ENCODE results near the gene GPN2.

Gene GPN2

GRCh38 chr1:26900001-26900814, 10.1 kb upstream of the GPN2 start, which contains the start of gene GPATCH3 (continued):
- TF ChIP-seq ZBTB11 (tag by site-specific recombination; conservative IDR thresholded peaks at IDR 0.05; ENCODE audit: low read depth): peak; percentile 26; the same call in 1 of the 2 replicates
- TF ChIP-seq ZNF830 (tag by site-specific recombination; IDR thresholded peaks at IDR 0.05; ENCODE audit: low read depth): no peak
- TF ChIP-seq ZNF629 (tag by site-specific recombination; IDR thresholded peaks at IDR 0.05): peak; percentile 77
- peak; percentile 98 for TF ChIP-seq ZNF600 (tag by site-specific recombination; IDR thresholded peaks at IDR 0.05)
- no peak for TF ChIP-seq ZNF155 (tag by site-specific recombination; IDR thresholded peaks at IDR 0.05)
- no peak for TF ChIP-seq ZNF544 (tag by site-specific recombination; IDR thresholded peaks at IDR 0.05)
- peak; percentile 84 for TF ChIP-seq ZNF2 (tag by site-specific recombination; IDR thresholded peaks at IDR 0.05)
- TF ChIP-seq ZNF513 (tag by site-specific recombination; IDR thresholded peaks at IDR 0.05): no peak; the same call in 1 of the 2 replicates
- no peak for TF ChIP-seq ZNF654 (tag by site-specific recombination; IDR thresholded peaks at IDR 0.05; ENCODE audit: low read depth)
- TF ChIP-seq ZNF112 (tag by site-specific recombination; IDR thresholded peaks at IDR 0.05): no peak
- TF ChIP-seq ZNF530 (tag by site-specific recombination; IDR thresholded peaks at IDR 0.05; ENCODE audit: low read depth): no peak
- TF ChIP-seq ZNF324 (tag by site-specific recombination; IDR thresholded peaks at IDR 0.05): peak; percentile 91
- TF ChIP-seq ZNF214 (tag by site-specific recombination; IDR thresholded peaks at IDR 0.05; ENCODE audit: borderline replicate concordance): no peak
- TF ChIP-seq ZNF624 (tag by site-specific recombination; IDR thresholded peaks at IDR 0.05): no peak
- no peak for TF ChIP-seq ZNF280D (tag by site-specific recombination; IDR thresholded peaks at IDR 0.05)
- TF ChIP-seq ZNF777 (tag by site-specific recombination; IDR thresholded peaks at IDR 0.05; ENCODE audit: borderline replicate concordance): no peak
- no peak for TF ChIP-seq ZNF18 (tag by site-specific recombination; IDR thresholded peaks at IDR 0.05)
- no peak for TF ChIP-seq ZNF19 (tag by site-specific recombination; IDR thresholded peaks at IDR 0.05; ENCODE audit: low read depth)
- no peak for TF ChIP-seq ZNF280C (tag by site-specific recombination; IDR thresholded peaks at IDR 0.05)
- no peak for TF ChIP-seq ZNF274 (IDR thresholded peaks at IDR 0.05; ENCODE audit: low read length)
- TF ChIP-seq ZNF274 (tag by site-specific recombination; IDR thresholded peaks at IDR 0.05; ENCODE audit: borderline replicate concordance): no peak
- no peak for TF ChIP-seq BCL11A (tag by site-specific recombination; IDR thresholded peaks at IDR 0.05; ENCODE audit: low read depth)
- no peak for TF ChIP-seq ZNF138 (tag by site-specific recombination; IDR thresholded peaks at IDR 0.05; ENCODE audit: borderline replicate concordance)
- TF ChIP-seq ZBTB10 (tag by site-specific recombination; IDR thresholded peaks at IDR 0.05): no peak

All from HEK293 (cell line).